Thyroid gland (tissue), 4 donors: ENCODE results near the gene AKAP6. TPM values are rescaled to one million over a fixed set of nuclear protein-coding genes. Genes with fewer than 3 reads are reported as not detected.
A peak's percentile ranks its signal among the peaks of the same experiment; 100 is the strongest.

ENCODE experiments used
- DNase-seq, 2 donors: peaks; one replicate each; pipeline ENCODE4 v3.0.0-alpha.2; 2019
- H3K27ac ChIP-seq, 3 donors: fragments of 200-600 bp; sonication (generic); 1 replicate in 2 of 3; 2 replicates in 1 of 3; pipeline ENCODE4 v1.5.1; 2016 to 2019; ENCODE audit warnings: mild to moderate bottlenecking in 1 of 3, moderate library complexity in 1 of 3
- H3K27me3 ChIP-seq: fragments of 200-600 bp; sonication (generic); one replicate; pipeline ENCODE4 v1.5.1; 2019
- H3K36me3 ChIP-seq, 2 donors: fragments of 200-600 bp; sonication (generic); one replicate each; pipeline ENCODE4 v1.5.1; 2016 to 2019
- H3K4me1 ChIP-seq, 2 donors: fragments of 200-600 bp; sonication (generic); one replicate each; pipeline ENCODE4 v1.5.1; 2017 to 2019
- H3K4me3 ChIP-seq, 3 donors: fragments of 200-600 bp; sonication (generic); replicated peaks in 1 of 3; 1 replicate in 2 of 3; 2 replicates in 1 of 3; pipeline ENCODE4 v1.5.1; 2016; ENCODE audit warnings: mild to moderate bottlenecking in 1 of 3
- H3K9me3 ChIP-seq: fragments of 200-600 bp; sonication (generic); one replicate; pipeline ENCODE4 v1.5.1; 2017
- POLR2A ChIP-seq, 2 donors: fragments of 450-650 bp; IDR thresholded peaks; one replicate each; pipeline ENCODE4 v1.6.1; 2017; ENCODE audit warnings: antibody characterized with exemption in 2 of 2, mild to moderate bottlenecking in 2 of 2, moderate library complexity in 1 of 2
- WGBS, 2 donors: methylation state at CpG; one replicate each; pipeline ENCODE4 v1.1.5; 2017; 5-methylcytosine and 5-hydroxymethylcytosine counted together
- intact Hi-C: fragments of 100-400 bp; cut with DNase I; formaldehyde crosslinking; loops from one replicate; pipeline ENCODE4 v1.15.1; 2023
- total RNA-seq, 4 donors: library from RNA; depleted of rRNA; stranded (reverse); fragments of >200 nt; gene quantifications; one replicate each; pipeline ENCODE4 v1.2.3, GENCODE V29; 2016
- TF ChIP-seq, protein P1 (sequence below), 6 experiments: fragments of 200-600 bp in 3 of 6; fragments of 450-650 bp in 3 of 6; sonication (generic) in 3 of 6; IDR thresholded peaks; one replicate each; pipeline ENCODE4 v1.5.1; 2016 to 2019; ENCODE audit warnings: antibody characterized with exemption in 6 of 6, mild to moderate bottlenecking in 2 of 6, inconsistent platforms in 1 of 6, moderate library complexity in 1 of 6

Gene AKAP6
- total RNA-seq, 4 donors from 2014 or later: 13.0 to 34.5 (median 22.7) TPM

DNA sequence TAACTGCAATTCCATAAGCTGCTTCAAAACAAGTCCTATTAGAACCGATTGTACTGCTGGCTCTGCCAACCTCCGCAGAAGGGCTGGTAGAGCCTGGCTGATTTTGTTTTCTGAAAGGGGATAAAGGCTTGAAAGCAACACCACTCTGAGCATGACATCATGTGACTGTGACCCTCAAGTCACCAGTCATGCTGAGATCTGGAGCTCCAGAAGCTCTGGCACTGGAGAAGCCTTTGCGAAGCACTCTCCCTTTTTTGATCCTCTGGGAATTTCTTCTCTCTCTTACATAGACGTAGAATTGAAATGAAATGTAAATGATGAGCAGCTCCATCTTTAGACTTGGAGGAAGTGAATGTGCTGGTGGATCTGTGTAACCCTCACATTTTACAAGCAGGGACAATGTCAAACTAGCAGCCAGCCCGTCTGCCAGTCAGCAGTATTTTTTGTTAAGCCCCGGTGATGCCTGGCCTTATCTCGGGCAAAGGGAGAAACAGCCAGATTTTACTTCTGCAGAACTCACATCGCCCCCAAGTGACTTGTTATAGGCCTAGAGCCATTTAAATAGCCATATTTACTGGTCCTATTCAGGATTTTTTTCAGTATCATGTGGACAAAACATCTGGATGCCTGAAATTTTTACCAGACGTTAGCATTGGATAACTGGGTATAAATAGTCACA, 497.4 kb downstream of the AKAP6 start:
- H3K4me1 ChIP-seq: no peaks in the 10 kb centered on the region
- H3K4me3 ChIP-seq: no peak overlapping the region
- no peaks in the 10 kb centered on the region for H3K36me3 ChIP-seq
- 44 to 51% methylated on average over 9 of the region's 9 CpGs for WGBS, 2 donors
- H3K27ac ChIP-seq: no peak overlapping the region
- H3K9me3 ChIP-seq: no peaks in the 10 kb centered on the region
- H3K27me3 ChIP-seq: no peaks in the 10 kb centered on the region
- no peak for TF ChIP-seq POLR2A (IDR thresholded peaks at IDR 0.05)
- TF ChIP-seq, protein P1, sequence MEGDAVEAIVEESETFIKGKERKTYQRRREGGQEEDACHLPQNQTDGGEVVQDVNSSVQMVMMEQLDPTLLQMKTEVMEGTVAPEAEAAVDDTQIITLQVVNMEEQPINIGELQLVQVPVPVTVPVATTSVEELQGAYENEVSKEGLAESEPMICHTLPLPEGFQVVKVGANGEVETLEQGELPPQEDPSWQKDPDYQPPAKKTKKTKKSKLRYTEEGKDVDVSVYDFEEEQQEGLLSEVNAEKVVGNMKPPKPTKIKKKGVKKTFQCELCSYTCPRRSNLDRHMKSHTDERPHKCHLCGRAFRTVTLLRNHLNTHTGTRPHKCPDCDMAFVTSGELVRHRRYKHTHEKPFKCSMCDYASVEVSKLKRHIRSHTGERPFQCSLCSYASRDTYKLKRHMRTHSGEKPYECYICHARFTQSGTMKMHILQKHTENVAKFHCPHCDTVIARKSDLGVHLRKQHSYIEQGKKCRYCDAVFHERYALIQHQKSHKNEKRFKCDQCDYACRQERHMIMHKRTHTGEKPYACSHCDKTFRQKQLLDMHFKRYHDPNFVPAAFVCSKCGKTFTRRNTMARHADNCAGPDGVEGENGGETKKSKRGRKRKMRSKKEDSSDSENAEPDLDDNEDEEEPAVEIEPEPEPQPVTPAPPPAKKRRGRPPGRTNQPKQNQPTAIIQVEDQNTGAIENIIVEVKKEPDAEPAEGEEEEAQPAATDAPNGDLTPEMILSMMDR (IDR thresholded peaks at IDR 0.05): no peak
- DNase-seq: peak; percentile 47 to 60
- intact Hi-C loops: no loop called here

GRCh38 chr14:32827514-32827913, 498.4 kb downstream of the AKAP6 start:
- no peaks in the 10 kb centered on the region for H3K27me3 ChIP-seq
- no peaks in the 10 kb centered on the region for H3K4me1 ChIP-seq
- intact Hi-C loops: no loop called here
- no peak overlapping the region for H3K4me3 ChIP-seq
- TF ChIP-seq POLR2A (IDR thresholded peaks at IDR 0.05): no peak
- TF ChIP-seq, protein P1 (IDR thresholded peaks at IDR 0.05): no peak
- WGBS, 2 donors: 90 to 92% methylated on average over 3 of the region's 3 CpGs
- DNase-seq: no peak
- no peaks in the 10 kb centered on the region for H3K36me3 ChIP-seq
- no peaks in the 10 kb centered on the region for H3K9me3 ChIP-seq
- H3K27ac ChIP-seq: no peak overlapping the region

- no peak overlapping the region for H3K4me3 ChIP-seq
- H3K9me3 ChIP-seq: no peaks in the 10 kb centered on the region
- WGBS, 2 donors: 92 to 99% methylated on average over 3 of the region's 3 CpGs
- intact Hi-C loops: no loop called here
- TF ChIP-seq, protein P1 (IDR thresholded peaks at IDR 0.05): no peak
- TF ChIP-seq POLR2A (IDR thresholded peaks at IDR 0.05): no peak
- H3K27ac ChIP-seq: no peak overlapping the region
- H3K36me3 ChIP-seq: no peaks in the 10 kb centered on the region
- H3K27me3 ChIP-seq: no peaks in the 10 kb centered on the region
- no peak for DNase-seq
- no peaks in the 10 kb centered on the region for H3K4me1 ChIP-seq
Measured at GRCh38 chr14:32835924-32836323, 506.8 kb downstream of the AKAP6 start.

DNA sequence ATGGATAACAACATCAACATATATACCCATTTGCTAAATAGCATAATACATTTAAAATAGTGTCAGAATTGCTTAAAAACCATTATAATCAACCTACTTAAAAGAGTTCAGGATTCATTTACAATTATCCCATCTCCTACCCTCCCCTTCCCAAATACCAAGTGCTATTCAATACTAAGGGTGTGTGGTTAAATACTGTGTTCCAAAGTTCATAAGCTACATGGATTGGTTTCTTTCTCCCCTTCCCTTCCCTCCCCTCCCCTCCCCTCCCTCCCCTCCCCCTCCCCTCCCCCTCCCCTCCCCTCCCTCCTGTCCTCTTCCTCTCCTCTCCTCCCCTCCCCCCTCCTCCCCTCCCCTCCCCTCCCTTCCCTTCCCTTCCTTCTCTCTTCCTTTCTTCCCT, 512.6 kb downstream of the AKAP6 start:
- Histone ChIP-seq H3K27ac (no peak overlapping the region), H3K36me3 (no peaks in the 10 kb centered on the region)

DNA sequence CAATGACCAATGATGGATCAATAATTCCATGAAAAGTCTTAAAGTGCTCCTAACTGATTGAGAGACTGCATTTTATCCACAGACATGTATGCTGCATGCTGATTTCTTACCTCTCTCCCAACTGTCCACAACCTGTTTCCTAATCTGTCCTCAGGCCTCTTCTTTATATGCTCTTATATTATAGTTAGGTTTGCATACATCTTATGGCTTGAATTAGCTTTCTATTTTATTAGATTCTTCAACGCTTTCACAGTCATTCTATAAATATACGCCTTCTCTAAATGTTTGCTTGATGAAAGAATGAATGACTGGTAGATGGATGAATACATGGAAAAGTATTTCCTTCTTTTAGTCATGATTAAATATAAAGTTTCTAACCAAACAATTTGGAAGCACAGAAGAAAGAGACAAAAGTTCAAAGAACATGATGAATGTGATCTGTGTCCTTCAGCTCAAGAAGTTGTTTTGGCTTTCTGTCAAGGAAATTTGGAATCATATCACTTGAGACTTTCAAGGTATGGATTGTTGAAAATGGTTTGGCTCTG, 517.8 kb downstream of the AKAP6 start:
- no peak for TF ChIP-seq POLR2A (IDR thresholded peaks at IDR 0.05)
- TF ChIP-seq, protein P1 (IDR thresholded peaks at IDR 0.05): no peak
- intact Hi-C loops: no loop called here
- Histone ChIP-seq H3K27ac (no peak overlapping the region), H3K9me3 (no peaks in the 10 kb centered on the region), H3K4me3 (no peak overlapping the region), H3K4me1 (no peaks in the 10 kb centered on the region), H3K27me3 (no peaks in the 10 kb centered on the region), H3K36me3 (no peaks in the 10 kb centered on the region)
- 41 to 42% methylated on average over 2 of the region's 2 CpGs for WGBS, 2 donors
- no peak for DNase-seq

More for the DNA sequence above, 512.6 kb downstream of the AKAP6 start:
- DNase-seq: no peak
- TF ChIP-seq, protein P1 (IDR thresholded peaks at IDR 0.05): no peak
- no peak for TF ChIP-seq POLR2A (IDR thresholded peaks at IDR 0.05)
- intact Hi-C loops: no loop called here
- Histone ChIP-seq H3K27me3 (no peaks in the 10 kb centered on the region), H3K4me1 (no peaks in the 10 kb centered on the region), H3K4me3 (no peak overlapping the region), H3K9me3 (no peaks in the 10 kb centered on the region)
